GM19463 (cell line): ENCODE measurements around the gene SYNGR1.

ENCODE experiments used
- ATAC-seq: cut with Tn5 transposase; IDR thresholded peaks from one replicate; pipeline ENCODE4 v1.9.1; 2021; ENCODE audit warnings: mild to moderate bottlenecking, moderate library complexity; ENCODE audit not compliant: unreplicated experiment

Gene SYNGR1, protein sequence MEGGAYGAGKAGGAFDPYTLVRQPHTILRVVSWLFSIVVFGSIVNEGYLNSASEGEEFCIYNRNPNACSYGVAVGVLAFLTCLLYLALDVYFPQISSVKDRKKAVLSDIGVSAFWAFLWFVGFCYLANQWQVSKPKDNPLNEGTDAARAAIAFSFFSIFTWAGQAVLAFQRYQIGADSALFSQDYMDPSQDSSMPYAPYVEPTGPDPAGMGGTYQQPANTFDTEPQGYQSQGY

GRCh38 chr22:39349967-39350726 lies at the start of gene SYNGR1:
Gene SYNGR1, plus strand, starts transcription at chr22:39349991. Its CDS starts 20 bp downstream, at chr22:39350011.
- ATAC-seq = no peak

DNA sequence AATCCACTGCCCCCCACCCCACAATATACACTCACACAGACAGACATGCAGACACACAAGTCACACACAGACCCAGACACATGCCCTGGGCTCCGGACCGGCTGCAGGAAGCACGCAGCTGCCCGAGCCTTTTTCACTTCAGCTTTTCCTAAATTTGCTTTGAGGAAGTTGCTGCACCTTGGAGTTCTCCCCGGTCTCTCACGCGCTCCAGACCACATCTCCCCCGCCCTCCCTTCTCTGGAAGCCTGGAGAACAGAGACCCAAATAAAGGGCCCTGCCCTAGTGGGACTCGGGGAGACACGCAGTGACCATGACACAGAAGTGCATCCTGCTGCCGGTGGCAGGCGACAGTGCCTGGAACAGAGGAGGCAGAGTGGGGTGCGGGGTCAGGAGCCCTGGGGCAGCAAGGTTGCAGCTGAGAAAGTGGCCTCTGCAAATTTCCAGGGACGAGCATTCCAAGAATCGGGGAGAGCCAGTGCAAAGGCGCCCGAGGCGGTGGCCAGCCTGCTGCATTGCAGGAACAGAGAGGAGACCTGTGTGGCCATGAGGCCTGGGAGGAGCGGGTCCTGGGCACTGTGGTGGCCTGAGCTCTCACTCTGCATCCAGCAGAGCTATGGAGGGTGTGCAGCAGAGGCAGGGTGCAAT lies 49.5 kb upstream of the SYNGR1 start:
- ATAC-seq = no peak

DNA sequence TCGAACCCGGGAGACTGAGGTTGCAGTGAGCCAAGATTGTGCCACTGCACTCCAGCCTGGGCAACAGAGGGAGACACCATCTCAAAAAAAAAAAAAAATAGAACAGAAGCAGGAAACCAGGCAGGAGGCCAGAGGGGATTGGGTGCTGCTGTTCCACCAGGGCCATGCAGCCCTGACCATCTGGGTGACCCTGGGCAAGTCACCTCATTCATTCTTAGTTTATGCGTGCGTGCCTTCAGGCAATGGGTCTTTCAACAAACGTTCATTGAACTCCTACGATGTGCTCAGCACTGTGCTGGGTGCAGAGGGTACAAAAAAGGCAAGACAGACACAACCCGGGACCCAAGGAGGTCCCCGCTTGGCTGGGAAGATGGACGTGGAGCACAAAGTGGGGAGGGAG lies 48.7 kb upstream of the SYNGR1 start:
- no peak for ATAC-seq

- no peak for ATAC-seq
These were observed 47.9 kb upstream of the SYNGR1 start for GRCh38 chr22:39301926-39302325.

GRCh38 chr22:39302431-39302960 lies 47.3 kb upstream of the SYNGR1 start:
- no peak for ATAC-seq

DNA sequence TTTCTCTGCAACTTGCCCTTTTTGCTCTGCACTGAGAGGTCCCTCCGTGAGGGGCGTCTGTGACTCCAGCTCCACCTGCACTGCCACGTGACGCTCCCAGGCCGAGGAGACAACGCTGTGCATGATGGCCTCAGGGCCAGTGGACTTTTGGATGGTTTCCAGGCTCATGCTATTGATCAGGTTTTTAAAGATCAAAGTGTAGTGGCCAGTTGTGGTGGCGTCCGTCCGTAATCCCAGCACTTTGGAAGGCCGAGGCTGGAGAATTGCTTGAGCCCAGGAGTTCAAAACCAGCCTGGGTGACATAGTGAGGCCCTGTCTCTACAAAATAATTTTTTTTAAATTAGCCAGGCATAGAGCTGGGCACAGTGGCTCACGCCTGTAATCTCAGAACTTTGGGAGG lies 46.4 kb upstream of the SYNGR1 start:
- ATAC-seq = no peak

- no peak for ATAC-seq
These were observed 45.7 kb upstream of the SYNGR1 start for GRCh38 chr22:39303892-39304671.

GRCh38 chr22:39306456-39307361 lies 43.1 kb upstream of the SYNGR1 start:
- no peak for ATAC-seq

DNA sequence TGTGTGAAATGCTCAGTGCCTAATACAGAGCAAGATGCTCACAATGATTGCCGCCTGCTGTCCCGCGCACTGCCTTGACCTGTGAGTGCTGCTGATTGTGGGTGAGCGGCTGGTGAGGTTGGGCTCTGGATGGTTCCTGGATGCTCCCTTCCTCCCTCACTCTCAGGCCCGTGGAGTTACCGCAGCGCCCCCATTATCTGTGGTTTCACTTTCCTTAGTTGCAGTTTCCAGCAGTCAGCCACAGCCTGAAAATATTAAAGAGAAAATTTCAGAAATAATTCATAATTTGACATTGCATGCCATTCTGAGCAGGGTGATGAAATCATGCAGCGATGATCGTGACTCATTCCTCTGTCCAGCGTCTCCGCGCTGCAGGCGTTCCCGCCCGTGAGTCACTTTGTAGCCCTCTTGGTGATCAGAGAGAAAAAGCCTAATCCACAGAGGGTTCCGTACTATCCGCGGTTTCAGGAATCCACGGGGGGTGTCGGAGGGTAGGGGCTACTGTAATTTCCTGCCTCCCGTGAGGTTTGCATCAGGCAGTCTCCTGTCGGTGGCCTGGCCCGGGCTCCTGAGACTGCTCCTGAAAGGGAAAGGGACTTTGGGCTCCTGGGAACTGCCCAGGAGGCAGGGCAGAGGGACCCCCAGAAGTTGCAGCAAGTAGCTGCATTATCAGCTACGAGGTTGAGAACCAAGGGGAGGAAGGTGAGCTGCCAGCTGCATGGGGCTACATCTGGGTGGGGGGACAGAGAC lies 41.0 kb upstream of the SYNGR1 start:
- ATAC-seq = no peak

DNA sequence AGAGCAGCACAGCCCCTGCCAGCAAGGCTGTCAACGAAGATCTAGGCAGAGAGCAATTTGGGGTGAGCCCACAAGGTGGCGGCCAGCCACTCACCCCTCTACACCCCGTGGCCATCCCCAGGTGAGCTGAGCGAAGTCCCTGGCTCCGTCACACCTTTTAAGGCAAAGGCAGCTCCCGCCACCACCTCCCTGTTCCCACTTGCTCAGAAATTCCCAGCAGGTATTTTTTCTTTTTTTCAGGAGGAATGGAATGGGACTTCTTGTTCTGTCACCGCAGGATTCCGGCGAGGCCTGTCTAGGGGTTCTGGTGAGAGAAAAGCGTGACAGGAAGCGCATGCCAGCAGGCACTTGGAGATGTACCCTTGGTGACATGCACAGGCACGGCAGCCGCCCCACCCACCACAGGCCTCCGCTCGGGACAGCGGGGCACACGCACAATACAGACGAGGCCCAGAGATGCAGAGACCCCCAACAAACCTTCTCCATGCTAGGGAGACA lies 40.4 kb upstream of the SYNGR1 start:
- no peak for ATAC-seq

DNA sequence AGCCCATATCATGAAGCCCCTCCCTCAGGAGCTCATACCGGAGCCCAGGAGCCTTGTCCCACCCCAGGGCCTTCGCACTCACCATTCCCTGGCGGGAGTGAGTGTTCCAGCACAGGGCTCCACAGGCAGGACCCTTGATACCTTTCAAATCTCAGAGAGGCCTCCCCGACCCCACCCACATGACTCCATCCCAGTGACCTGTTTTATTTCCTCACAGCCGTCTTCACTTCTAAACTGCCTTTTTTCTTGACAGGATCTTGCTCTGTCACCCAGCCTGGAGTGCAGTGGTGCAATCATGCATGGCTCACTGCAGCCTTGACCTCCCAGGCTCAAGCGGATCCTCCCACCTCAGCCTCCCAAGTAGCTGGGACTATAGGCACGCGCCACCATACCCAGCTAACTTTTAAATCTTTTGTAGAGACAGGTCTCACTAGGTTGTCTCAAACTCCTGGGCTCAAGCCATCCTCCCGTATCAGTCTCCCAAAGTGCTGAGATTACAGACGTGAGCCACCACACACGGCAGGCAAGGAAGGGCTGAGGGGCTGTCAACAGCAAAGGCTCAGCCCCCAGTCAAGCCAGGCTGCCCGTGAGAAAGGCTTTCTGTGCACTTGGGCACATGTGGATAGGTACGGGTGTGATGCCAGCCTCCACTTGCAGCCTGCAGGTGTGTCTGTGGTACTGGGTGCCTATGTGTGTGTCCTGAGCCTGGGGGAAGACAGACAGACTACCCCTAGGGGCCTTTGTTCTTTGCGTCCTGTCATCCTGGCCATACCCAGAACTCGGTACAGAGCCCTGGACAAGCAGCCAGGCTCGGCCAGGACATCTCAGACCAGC lies 39.7 kb upstream of the SYNGR1 start:
- no peak for ATAC-seq

DNA sequence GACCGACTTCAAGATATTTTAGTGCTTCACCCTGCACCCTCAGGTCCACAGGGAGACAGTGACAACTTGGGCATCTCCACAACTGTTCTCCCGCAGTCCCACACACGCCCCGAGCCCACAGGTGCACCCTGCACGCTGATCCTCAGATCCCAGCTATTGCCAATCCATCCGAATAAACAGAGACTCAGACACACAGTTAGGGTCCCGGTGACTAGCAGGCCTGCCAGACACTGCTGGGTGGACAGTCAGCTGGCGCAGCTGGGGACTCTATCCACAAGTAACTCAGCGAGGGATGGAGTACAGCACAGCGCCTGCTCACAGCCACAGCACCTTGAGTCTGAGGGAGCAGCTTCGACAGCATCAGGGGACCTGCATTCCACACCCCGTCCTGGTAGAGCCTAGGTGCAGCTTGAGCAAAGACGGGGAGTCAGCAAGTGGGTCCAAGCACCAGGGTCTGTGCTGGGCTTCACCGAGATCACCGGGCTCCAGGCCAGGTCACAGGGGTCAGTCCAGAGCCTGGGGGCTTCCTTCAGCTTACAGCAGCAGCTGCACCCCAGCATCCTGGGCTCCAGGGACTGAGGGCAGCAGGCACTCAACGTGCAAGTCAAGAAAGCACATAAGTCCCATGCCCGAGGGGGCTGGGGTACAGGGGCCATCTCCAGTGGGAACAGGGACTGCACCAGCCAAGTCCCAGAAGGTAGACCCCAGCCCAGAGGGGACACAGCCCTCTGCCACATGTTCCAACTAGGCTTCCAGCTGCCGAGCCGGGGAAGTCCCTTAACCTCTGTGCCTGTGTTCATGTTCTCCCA lies 38.0 kb upstream of the SYNGR1 start:
- no peak for ATAC-seq

GRCh38 chr22:39312410-39312809 lies 37.4 kb upstream of the SYNGR1 start:
- ATAC-seq = no peak

GRCh38 chr22:39313258-39314001 lies 36.4 kb upstream of the SYNGR1 start:
- no peak for ATAC-seq

- ATAC-seq = no peak
These were observed 35.4 kb upstream of the SYNGR1 start for GRCh38 chr22:39314251-39314971.

DNA sequence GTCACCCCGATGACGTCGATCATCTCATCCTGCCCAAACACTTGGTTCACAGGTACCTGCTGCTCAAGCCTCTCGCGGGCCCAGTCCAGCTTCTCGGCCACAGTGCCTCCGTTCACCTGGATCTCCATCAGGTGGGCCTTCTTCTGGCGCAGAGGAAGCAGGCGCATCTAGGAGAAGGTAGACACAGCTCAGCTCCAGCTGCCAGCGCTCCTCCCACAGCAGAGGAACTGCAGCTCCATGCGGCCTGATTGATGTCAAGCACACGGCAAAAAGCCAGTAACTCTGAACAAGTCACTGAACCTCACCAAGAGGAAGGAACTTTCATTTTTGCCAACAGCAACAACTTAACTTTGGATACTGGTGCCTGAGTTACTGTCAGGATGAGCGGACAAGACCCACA lies 34.4 kb upstream of the SYNGR1 start:
- no peak for ATAC-seq
